Measurements from ENCODE around the gene SLC49A4.

DNA sequence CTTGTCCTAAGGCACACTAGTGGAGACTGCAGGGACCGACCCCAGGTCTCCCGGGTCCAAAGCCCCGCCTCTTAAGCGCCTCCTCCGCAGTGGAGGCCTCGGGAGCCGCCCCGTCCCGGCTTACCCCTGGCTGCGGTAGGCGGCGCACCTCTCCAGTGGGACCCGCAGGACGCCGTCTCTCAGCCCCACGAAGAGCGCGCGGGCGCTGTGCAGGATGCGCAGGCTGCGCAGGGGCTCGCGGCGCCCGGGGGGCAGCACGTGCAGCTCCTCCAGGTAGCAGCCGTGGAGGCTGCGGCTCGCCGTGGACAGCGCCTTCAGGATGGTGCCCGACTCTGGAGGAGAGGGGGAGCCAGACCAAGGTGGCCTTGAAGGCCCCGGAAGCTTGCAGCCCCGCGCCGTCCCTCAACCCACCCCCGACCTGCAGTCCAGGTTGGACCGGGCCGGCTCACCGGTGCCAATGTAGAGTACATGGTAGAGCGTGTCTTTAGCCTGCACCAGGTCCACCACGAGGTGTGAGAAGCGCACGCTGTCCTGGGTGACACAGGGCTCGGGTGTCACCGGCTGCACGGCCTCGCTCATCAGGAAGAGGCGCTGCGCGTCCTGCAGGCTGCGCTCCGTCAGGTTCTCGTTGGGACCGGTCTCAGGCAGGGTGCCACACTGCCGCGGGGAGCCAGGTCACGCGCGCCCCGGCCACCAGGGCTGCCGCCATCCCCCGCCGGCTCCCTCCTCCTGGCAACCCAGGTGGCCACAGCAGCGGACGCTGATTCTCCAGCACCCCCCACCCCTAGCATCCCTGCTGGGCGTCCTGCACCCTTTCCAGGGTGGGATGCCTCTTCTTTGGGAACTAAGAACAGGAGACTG is 127.2 kb downstream of the SLC49A4 start:
- TF ChIP-seq ELF4 (IDR thresholded peaks at IDR 0.05) (no peak), FOXK2 (IDR thresholded peaks at IDR 0.05) (no peak), ARNT (IDR thresholded peaks at IDR 0.05) (no peak), FOXA1 (IDR thresholded peaks at IDR 0.05) (no peak), SUZ12 (IDR thresholded peaks at IDR 0.05) (no peak)
- TF ChIP-seq, protein P1, sequence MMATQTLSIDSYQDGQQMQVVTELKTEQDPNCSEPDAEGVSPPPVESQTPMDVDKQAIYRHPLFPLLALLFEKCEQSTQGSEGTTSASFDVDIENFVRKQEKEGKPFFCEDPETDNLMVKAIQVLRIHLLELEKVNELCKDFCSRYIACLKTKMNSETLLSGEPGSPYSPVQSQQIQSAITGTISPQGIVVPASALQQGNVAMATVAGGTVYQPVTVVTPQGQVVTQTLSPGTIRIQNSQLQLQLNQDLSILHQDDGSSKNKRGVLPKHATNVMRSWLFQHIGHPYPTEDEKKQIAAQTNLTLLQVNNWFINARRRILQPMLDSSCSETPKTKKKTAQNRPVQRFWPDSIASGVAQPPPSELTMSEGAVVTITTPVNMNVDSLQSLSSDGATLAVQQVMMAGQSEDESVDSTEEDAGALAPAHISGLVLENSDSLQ (IDR thresholded peaks at IDR 0.05): no peak

Data from HEK293T (cell line).